ENCODE results near the gene GREM1.

GRCh38 chr15:32676169-32676568 lies 41.6 kb upstream of the GREM1 start:
- TF ChIP-seq, protein P1, sequence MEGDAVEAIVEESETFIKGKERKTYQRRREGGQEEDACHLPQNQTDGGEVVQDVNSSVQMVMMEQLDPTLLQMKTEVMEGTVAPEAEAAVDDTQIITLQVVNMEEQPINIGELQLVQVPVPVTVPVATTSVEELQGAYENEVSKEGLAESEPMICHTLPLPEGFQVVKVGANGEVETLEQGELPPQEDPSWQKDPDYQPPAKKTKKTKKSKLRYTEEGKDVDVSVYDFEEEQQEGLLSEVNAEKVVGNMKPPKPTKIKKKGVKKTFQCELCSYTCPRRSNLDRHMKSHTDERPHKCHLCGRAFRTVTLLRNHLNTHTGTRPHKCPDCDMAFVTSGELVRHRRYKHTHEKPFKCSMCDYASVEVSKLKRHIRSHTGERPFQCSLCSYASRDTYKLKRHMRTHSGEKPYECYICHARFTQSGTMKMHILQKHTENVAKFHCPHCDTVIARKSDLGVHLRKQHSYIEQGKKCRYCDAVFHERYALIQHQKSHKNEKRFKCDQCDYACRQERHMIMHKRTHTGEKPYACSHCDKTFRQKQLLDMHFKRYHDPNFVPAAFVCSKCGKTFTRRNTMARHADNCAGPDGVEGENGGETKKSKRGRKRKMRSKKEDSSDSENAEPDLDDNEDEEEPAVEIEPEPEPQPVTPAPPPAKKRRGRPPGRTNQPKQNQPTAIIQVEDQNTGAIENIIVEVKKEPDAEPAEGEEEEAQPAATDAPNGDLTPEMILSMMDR (IDR thresholded peaks at IDR 0.05 in 8 of 11, conservative IDR thresholded peaks at IDR 0.05 in 3 of 11), result no peak
- TF ChIP-seq POLR2A (IDR thresholded peaks at IDR 0.05) (no peak), POLR2AphosphoS5 (IDR thresholded peaks at IDR 0.05) (no peak)
